HK-2 (cell line): ENCODE data around the gene CHST3.
A peak's percentile ranks its signal among the peaks of the same experiment; 100 is the strongest.
"Not testable (repeated sequence)": the region's sequence is repeated elsewhere in the genome, so short reads cannot be mapped to it uniquely, and the experiment has no call there.

Experiments used
- DNase-seq: peaks from one replicate; pipeline ENCODE4 v3.0.0-alpha.2; 2018; ENCODE audit not compliant: unreplicated experiment

CHST3 gene

GRCh38 chr10:71988895-71989294, 24.7 kb downstream of the CHST3 start:
- not testable (repeated sequence) for DNase-seq

DNA sequence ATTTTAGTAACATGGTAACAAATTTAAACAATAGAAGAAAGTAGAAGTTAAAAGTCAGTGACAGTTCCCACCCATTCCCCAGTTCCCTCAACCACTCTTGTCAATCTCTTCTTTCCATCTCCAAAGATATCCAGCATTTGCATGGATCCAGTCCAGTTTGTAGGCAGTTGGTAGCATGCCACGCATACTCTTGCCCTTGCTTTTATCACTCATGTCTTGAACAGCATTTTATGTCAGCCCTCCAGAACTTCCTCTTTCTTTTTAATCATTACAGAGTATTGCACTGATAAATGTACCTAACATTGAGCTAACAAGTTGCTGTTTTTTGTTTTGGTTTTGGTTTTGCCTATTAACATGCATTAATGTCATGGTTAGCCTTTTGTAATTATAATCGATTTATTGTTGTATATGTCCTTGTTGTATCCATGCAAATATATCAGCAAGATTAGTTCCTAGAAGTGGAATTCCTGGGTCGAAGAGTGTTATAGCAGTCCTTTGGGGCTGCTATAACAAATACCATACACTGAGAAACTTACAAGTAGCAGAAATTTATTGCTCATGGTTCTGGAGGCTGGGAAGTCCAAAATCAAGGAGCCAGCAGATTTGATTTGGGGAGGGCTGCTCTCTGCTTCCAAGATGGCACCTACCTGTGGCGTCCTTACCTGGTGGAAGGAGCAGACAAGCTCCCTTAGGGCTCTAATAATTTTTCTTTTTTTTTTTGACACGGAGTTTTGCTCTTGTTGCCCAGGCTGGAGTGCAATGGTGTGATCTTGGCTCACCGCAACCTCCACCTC, 25.7 kb downstream of the CHST3 start:
- DNase-seq, result no peak

DNA sequence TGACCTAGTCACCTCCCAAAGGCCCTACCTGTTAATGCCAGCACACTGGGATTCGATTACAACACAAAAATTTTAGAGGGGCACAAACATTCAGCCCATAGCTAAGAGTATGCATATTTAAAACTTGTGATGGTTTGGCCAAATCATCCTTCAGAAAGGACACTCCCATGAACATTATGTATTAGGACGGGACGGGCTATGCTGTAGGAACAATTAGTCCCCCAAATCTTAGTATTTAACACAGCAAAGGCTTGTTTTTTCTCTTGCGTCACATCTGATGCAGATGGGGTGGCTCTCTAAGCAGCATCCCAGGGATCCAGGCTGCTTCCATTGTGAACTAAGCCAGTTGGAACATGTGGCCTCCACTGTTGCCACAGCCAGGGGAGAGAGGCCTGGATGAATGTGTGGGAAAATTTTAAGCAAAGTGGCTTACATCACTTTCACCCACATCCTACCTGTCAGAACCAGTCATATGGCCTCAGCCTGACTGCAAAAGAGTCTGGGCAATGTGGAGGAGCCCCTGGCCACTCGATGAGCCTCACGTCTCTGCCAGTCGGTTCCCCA, 26.6 kb downstream of the CHST3 start:
- DNase-seq, result no peak

DNA sequence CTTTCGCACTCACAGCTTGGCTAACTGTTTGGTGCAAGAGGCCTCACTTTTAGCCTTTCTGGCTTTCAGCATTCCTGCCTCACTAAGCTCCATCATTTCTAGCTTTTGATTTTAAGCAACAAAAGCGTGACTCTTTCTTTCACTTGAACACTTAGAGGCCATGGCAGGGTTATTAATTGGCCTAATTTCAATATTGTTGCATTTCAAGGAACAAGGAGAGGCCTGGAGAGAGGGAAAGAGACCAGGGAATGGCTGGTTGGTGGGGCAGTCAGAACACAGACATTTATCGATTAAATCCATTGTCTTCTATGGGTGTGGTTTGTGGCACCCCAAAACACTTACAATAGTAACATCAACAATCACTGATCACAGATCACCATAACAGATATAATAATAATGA, 31.3 kb downstream of the CHST3 start:
- DNase-seq, result no peak

DNA sequence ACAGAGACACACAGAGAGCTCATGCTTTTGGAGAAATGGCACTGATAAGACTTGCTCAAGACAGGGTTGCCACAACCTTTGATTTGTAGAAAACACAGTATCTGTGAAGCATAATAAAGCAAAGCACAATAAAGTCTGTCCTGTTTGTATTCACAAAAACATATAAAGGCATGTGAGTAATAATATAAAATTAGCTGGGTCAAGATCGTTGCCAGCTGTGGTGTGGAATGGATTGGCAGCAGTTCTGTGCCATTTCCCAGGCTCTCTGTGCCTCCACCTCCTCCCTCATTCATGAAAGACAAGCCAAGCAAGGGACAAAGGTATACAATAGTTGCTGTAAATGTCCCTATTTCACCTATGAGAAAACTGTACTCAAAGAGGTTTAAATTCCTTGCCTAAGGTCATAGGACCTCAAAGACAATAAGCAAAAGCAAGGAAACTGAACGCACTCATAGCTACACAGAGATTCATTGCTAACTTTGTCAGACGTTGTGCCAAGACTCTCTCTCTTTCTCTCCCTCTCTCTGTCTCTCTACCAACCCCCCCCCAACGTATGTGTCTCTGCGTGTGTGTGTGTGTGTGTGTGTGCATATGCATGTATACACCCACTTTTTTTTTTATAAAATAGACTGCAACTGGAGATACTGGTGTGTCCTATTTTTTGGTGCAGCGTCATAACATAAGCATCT, 31.8 kb downstream of the CHST3 start:
- no peak for DNase-seq

DNA sequence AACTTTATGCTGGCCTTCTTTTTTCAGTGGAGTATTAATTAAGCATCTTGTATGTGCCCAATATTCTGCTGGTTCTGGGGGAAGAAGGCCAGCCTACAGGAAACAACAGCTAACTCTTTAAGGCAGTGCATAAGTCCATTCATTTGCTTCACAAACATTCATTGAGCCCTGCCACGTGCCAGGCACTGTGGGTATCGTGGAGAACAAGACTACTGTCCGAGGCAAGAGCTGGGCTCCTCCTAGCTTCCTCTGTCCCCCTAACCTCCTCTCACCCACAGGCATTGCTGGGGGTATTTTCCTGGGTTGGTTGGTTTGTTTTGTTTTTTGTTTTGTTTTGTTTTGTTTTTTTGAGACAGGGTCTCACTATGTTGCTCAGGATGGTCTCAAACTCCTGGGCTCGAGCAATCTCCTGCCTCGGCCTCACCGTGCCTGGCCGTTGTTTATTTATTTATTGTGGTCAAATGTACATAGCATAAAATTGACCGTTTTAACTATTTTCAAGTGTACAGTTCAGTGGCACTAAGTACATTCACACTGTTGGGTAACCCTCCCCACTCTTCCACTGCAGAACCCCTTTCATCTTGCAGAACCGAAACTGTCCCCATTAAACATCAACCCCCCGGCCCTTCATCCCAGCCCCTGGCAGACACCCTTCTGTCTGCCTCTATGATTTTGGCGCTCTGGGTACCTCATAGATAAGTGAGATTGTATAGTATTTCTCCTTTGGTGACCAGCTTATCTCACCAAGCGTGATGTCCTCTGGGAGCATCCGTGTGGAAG, 32.6 kb downstream of the CHST3 start:
- DNase-seq, result no peak

GRCh38 chr10:71998119-71998839, 34.1 kb downstream of the CHST3 start:
- DNase-seq, result no peak

- peak; percentile 72 for DNase-seq
Observed at GRCh38 chr10:71998840-71999194, 34.6 kb downstream of the CHST3 start.

- DNase-seq, result no peak
Observed at GRCh38 chr10:71999360-72000072, 35.3 kb downstream of the CHST3 start.

GRCh38 chr10:72000073-72001032, 36.2 kb downstream of the CHST3 start:
- DNase-seq, result no peak

GRCh38 chr10:72001033-72001395, 36.8 kb downstream of the CHST3 start:
- DNase-seq, result no peak

DNA sequence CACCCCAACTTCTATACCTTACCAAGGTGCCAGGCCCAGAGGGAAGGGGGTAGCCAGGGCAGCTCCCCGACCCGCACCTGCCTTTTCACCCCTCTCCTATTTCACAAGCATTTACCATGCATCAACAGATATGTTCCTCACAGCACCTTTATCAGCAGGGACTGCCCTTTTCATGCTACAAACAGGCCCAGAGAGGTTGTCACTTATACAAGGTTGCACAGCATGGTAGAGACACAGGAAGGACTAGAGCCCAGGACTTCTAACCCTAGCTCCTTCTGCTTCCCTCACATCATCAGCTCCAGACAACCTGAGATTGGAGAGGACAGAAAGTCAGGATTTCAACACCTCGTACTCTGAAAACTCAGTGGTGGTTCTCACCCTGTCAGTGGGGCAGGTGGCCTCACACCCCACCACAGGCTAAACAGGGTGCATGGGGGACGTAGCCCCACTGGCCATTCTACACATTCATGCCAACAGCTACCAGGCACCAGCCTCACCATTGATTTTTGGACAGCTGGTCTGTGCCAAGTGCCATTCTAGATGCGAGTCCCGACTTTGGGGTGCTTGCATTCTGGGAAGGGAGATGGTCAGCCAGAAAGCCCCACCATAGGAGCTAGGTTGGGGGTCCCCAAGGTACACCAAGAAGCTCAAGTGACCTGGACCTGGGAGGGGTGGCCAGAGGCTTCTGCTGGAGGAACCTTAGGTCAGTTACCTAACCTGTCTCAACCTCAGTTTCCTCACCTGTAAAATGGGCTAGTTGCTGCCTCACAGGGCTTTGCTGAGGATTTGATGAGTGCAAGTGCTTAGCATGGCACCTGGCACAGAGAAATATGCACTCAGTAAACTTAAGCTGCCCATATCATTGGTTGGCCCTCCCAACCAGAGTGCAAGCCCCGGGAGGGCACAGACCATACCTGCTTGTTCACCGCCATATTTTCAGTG, 38.4 kb downstream of the CHST3 start:
- no peak for DNase-seq

DNA sequence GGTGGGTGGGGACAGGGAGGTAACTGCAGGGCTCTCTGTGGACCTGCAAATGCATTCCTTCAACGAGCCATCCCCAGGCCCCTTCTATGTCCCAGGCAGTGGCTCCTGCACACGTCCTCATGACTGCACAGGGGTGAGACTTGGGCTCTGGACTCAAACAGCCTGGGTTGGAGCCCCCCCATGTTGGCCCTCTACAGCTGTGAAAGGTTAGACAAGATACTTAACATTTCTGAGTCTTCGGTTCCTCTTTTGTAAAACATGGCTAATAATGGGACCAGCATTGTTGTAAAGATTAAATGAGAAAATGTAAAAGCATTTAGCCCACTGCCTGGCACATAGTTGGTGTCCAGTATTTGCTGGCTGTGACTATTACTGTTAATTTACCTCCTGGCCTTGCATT, 41.8 kb downstream of the CHST3 start:
- DNase-seq, result no peak

DNA sequence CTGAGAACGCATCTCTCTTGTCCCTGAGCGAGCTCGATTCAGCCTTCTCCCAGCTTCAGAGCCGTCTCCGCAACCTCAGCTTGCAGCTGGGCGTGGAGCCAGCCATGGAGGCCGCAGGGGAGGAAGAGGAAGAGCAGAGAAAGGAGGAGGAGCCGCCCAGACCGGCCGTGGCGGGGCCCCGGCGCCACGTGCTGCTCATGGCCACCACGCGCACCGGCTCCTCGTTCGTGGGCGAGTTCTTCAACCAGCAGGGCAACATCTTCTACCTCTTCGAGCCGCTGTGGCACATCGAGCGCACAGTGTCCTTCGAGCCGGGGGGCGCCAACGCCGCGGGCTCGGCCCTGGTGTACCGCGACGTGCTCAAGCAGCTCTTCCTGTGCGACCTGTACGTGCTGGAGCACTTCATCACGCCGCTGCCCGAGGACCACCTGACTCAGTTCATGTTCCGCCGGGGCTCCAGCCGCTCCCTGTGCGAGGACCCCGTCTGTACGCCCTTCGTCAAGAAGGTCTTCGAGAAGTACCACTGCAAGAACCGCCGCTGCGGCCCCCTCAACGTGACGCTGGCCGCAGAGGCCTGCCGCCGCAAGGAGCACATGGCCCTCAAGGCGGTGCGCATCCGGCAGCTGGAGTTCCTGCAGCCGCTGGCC, 43.2 kb downstream of the CHST3 start:
- no peak for DNase-seq

DNA sequence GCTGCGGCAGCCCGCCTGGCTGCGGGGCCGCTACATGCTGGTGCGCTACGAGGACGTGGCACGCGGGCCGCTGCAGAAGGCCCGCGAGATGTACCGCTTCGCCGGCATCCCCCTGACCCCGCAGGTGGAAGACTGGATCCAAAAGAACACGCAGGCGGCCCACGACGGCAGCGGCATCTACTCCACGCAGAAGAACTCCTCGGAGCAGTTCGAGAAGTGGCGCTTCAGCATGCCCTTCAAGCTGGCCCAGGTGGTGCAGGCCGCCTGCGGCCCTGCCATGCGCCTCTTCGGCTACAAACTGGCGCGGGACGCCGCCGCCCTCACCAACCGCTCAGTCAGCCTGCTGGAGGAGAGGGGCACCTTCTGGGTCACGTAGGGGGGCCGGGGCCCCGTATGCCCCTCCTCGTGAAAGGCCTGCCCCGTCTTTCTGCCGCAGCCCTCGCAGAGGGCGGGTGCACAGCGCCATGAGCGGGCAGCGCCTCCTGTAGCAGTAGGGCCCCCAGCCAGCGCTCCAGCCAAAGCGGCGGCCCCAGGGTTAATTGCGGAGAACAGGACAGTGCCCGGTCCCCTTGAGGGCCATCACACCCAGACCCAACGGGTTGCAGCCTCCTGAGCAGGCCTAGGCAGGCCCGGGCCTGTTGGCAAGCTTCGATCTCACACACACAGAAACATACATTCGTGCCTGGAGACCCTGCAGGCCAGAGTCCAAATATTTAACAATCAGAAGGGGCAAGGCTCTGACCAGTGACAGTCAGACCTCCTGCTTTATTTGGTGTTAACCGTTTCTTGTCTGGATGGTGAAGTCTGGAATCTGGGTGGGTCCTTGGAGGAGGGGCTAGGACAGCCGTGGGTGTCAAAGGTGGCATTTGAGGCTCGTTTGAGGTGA, 44.1 kb downstream of the CHST3 start:
- no peak for DNase-seq

- DNase-seq, result no peak
Observed at GRCh38 chr10:72009051-72009424, 44.8 kb downstream of the CHST3 start.

GRCh38 chr10:72009425-72010081, 45.4 kb downstream of the CHST3 start:
- peak; percentile 51 for DNase-seq
